ENCODE data around the gene SORT1. TPM values are rescaled to one million over a fixed set of nuclear protein-coding genes. Genes with fewer than 3 reads are reported as not detected.

SORT1 gene
- polyA plus RNA-seq, 1 of the 3 experiments (the other 2 are of a cell fraction), result 8.5 TPM

DNA sequence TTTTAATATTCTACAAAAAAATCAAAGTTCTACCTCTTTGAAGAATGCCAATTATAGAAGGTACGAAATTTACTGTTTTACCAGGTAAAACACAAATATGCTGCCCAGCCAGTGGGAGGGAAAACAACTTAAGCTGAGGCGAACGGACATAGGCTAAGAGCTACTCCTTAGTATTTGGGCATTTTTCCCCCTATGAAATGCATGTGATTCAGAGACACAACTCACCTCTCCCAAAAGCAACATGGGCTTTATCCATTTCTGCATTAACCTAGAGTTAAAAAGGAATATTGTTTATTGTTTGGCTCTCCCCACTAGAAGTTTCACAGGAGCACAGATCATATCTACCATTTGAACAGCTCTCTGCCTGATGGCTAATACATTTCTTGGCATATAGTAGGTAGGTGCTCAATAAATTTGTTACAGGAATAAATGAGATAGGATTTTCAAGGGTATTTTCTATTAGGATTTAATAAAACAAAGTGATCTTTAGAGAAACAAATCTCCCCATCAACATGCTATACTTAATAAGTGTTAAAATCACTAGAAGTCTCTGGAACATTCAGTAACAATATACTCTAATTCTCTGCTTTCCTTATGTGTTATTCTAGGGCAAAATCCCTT, 2.4 kb upstream of the SORT1 start:
- Histone ChIP-seq H3K9me3 (no peaks in the 10 kb centered on the region), H3K4me1 (ENCODE audit: control insufficient read depth in 1 of 2, insufficient read depth in 2 of 2, low read depth in 1 of 2, low read length in 1 of 2) (peaks cover 6 to 19% of the 10 kb centered on the region in 2 experiments; a peak in 3 of 4 replicates), H3K4me3 (ENCODE audit: low read depth in 2 of 2, low read length in 1 of 2) (no peak overlapping the region), H3K79me2 (ENCODE audit: insufficient read depth) (peaks cover 23% of the 10 kb centered on the region), H3K27me3 (ENCODE audit: insufficient read depth) (no peaks in the 10 kb centered on the region), H3K27ac (ENCODE audit: low read depth in 2 of 2, low read length in 1 of 2) (no peak overlapping the region), H3K4me2 (no peak overlapping the region), H3K9ac (no peak overlapping the region), H4K20me1 (ENCODE audit: insufficient read depth) (no peaks in the 10 kb centered on the region), H3K9me2 (no peaks in the 10 kb centered on the region), H2AFZ (ENCODE audit: low read depth) (no peak overlapping the region), H3K36me3 (replicated peaks in 1 of 2; ENCODE audit: control insufficient read depth in 1 of 2, insufficient read depth in 2 of 2, low read length in 1 of 2) (peaks cover 25 to 39% of the 10 kb centered on the region in 2 experiments), H3F3A (replicated peaks; ENCODE audit: insufficient read depth) (peaks cover 25% of the 10 kb centered on the region)
- 90% methylated on average over 3 of the region's 3 CpGs for WGBS (ENCODE audit: low lambda C conversion rate)
- no peak for TF ChIP-seq EZH2phosphoT487 (IDR thresholded peaks at IDR 0.05; ENCODE audit: borderline replicate concordance, low read depth)
- no peak for TF ChIP-seq RXRA (IDR thresholded peaks at IDR 0.05; ENCODE audit: borderline replicate concordance, low read depth)
- no peak for TF ChIP-seq RCOR1 (IDR thresholded peaks at IDR 0.05; ENCODE audit: low read length)
- DNase-seq, result no peak
- ChIA-PET CTCF (interaction anchor here (0.7 to 14.6 kb wide), 23 partner anchors 8 to 199 kb away, joined by 3 to 252 read pairs (median 10); partner anchors contain the start of genes MYBPHL, PSMA5 and PSRC1), POLR2A (interaction anchor here (2.2 kb wide), 1 partner anchor 117 kb away, joined by 6 read pairs; the partner anchor contains the start of gene PSRC1)

DNA sequence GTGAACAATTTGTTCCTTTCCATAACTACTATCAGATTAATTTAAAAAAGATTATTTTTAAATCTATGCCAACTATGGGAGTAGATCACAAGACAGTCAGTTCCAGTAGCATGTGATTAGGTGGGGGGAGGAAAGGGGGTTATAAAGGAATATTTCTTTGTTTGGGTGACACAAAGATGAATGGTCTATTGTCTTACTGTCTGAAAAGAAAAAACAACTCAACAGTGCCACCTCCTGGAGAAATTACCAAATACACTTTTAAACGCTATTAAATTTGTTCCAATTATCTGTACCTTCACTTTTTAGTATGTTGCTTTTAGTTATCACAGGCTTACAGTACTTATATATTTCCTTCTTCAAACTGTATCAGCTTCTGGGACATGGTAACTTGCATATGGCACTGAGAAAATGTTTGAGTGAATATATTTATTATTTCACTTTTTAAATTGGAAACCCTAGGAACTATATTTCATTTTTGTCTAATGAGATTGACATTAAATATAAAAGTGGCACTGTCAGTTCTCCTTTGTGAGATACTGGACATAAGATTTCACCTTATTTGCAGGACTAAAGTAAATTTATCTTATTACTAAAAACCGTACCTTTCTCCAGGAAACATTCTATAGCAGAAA, 1.7 kb upstream of the SORT1 start:
- ChIA-PET POLR2A (interaction anchor here (2.2 to 2.7 kb wide), 2 partner anchors 117 to 122 kb away, joined by 6 to 14 read pairs; partner anchors contain the start of gene PSRC1), CTCF (interaction anchor here (0.6 to 14.6 kb wide), 51 partner anchors 8 to 608 kb away, joined by 3 to 252 read pairs (median 5); partner anchors contain the start of genes MYBPHL, PSMA5, PSRC1 and SARS1)
- Histone ChIP-seq H3K9me2 (no peaks in the 10 kb centered on the region), H2AFZ (ENCODE audit: low read depth) (no peak overlapping the region), H3K27ac (ENCODE audit: low read depth in 2 of 2, low read length in 1 of 2) (peak overlapping the region in 1 of 2 experiments; percentile 82; a peak in 2 of 4 replicates), H3K36me3 (replicated peaks in 1 of 2; ENCODE audit: control insufficient read depth in 1 of 2, insufficient read depth in 2 of 2, low read length in 1 of 2) (peaks cover 18 to 32% of the 10 kb centered on the region in 2 experiments), H3K79me2 (ENCODE audit: insufficient read depth) (peaks cover 26% of the 10 kb centered on the region), H4K20me1 (ENCODE audit: insufficient read depth) (no peaks in the 10 kb centered on the region), H3F3A (replicated peaks; ENCODE audit: insufficient read depth) (peaks cover 25% of the 10 kb centered on the region), H3K4me2 (no peak overlapping the region), H3K9me3 (no peaks in the 10 kb centered on the region), H3K9ac (no peak overlapping the region), H3K27me3 (ENCODE audit: insufficient read depth) (no peaks in the 10 kb centered on the region), H3K4me3 (ENCODE audit: low read depth in 2 of 2, low read length in 1 of 2) (no peak overlapping the region), H3K4me1 (ENCODE audit: control insufficient read depth in 1 of 2, insufficient read depth in 2 of 2, low read depth in 1 of 2, low read length in 1 of 2) (peaks cover 6 to 19% of the 10 kb centered on the region in 2 experiments; a peak in 3 of 4 replicates)
- DNase-seq, result peak; percentile 59
- 23% methylated on average over 2 of the region's 2 CpGs for WGBS (ENCODE audit: low lambda C conversion rate)
- TF ChIP-seq, protein P1, sequence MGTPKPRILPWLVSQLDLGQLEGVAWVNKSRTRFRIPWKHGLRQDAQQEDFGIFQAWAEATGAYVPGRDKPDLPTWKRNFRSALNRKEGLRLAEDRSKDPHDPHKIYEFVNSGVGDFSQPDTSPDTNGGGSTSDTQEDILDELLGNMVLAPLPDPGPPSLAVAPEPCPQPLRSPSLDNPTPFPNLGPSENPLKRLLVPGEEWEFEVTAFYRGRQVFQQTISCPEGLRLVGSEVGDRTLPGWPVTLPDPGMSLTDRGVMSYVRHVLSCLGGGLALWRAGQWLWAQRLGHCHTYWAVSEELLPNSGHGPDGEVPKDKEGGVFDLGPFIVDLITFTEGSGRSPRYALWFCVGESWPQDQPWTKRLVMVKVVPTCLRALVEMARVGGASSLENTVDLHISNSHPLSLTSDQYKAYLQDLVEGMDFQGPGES (IDR thresholded peaks at IDR 0.05; ENCODE audit: low read depth, low read length), result no peak
- TF ChIP-seq RFX5 (IDR thresholded peaks at IDR 0.05; ENCODE audit: low read length) (peak; percentile 17; the same call in 1 of the 2 replicates), CTCF (IDR thresholded peaks at IDR 0.05) (peak; percentile 72), EP300 (IDR thresholded peaks at IDR 0.05; ENCODE audit: borderline replicate concordance in 1 of 2, low read depth in 1 of 2, low read length in 1 of 2) (no peak), SMC3 (IDR thresholded peaks at IDR 0.05; ENCODE audit: low read depth, low read length) (peak; percentile 65), RAD21 (IDR thresholded peaks at IDR 0.05; ENCODE audit: low read length) (peak; percentile 87), MAX (IDR thresholded peaks at IDR 0.05; ENCODE audit: low read depth) (0 out of 2 replicates have a peak, but pooled peaks have one; percentile 11), MEF2A (IDR thresholded peaks at IDR 0.05; ENCODE audit: borderline replicate concordance, low read depth) (no peak)
- TF ChIP-seq, protein P2, sequence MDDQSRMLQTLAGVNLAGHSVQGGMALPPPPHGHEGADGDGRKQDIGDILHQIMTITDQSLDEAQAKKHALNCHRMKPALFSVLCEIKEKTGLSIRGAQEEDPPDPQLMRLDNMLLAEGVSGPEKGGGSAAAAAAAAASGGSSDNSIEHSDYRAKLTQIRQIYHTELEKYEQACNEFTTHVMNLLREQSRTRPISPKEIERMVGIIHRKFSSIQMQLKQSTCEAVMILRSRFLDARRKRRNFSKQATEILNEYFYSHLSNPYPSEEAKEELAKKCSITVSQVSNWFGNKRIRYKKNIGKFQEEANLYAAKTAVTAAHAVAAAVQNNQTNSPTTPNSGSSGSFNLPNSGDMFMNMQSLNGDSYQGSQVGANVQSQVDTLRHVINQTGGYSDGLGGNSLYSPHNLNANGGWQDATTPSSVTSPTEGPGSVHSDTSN (IDR thresholded peaks at IDR 0.05), result peak; percentile 84
